Activated B cell treated with CpG ODN at 0.5 μM for 24 hours (primary cell): ENCODE results near the gene GALNT1. TPM values are rescaled to one million over a fixed set of nuclear protein-coding genes. Genes with fewer than 3 reads are reported as not detected.

ENCODE experiments used
- ATAC-seq: fragments of 200-7000 bp; cut with Tn5 transposase; one replicate; pipeline ENCODE4 v1.10.0; 2021; ENCODE audit warnings: low read depth, mild to moderate bottlenecking, moderate library complexity
- CTCF ChIA-PET: fragments of 350-600 bp; sonication (Branson Sonifier 250); formaldehyde crosslinking; loops from one replicate; lab custom pipeline; 2021; ENCODE audit warnings: antibody characterized with exemption; lab: Charles Lee
- POLR2A ChIA-PET: fragments of 350-600 bp; sonication (Branson Sonifier 250); formaldehyde crosslinking; loops from one replicate; lab custom pipeline; 2021; ENCODE audit warnings: antibody characterized with exemption; lab: Charles Lee
- DNase-seq: peaks from one replicate; pipeline ENCODE4 v3.0.0; 2022
- H3K27ac Mint-ChIP-seq: one replicate; pipeline ENCODE4 v1.8.0; 2020; ENCODE audit warnings: mixed read lengths
- H3K27me3 Mint-ChIP-seq: one replicate; pipeline ENCODE4 v1.8.0; 2021; ENCODE audit warnings: mixed read lengths
- H3K36me3 Mint-ChIP-seq: one replicate; pipeline ENCODE4 v1.8.0; 2021; ENCODE audit warnings: low read depth, mixed read lengths
- H3K4me1 Mint-ChIP-seq: one replicate; pipeline ENCODE4 v1.8.0; 2021; ENCODE audit warnings: mixed read lengths
- H3K4me3 Mint-ChIP-seq: one replicate; pipeline ENCODE4 v1.8.0; 2020; ENCODE audit warnings: mild to moderate bottlenecking, mixed read lengths
- H3K9me3 Mint-ChIP-seq: one replicate; pipeline ENCODE4 v1.8.0; 2020; ENCODE audit warnings: mixed read lengths
- intact Hi-C: fragments of 100-400 bp; cut with micrococcal nuclease; formaldehyde crosslinking; loops from one replicate; pipeline ENCODE4 v1.15.1; 2024
- total RNA-seq: library from RNA; stranded (reverse); gene quantifications from 2 replicates; pipeline ENCODE4 v1.2.3, GENCODE V29; 2022
- TF ChIP-seq, protein P1 (sequence below): fragments of 200-600 bp; IDR thresholded peaks from one replicate; pipeline ENCODE4 v1.8.0; 2022; ENCODE audit warnings: antibody characterized with exemption, mild to moderate bottlenecking

GALNT1 gene
- total RNA-seq, 1 donor from 2014 or later = 67.5 TPM

DNA sequence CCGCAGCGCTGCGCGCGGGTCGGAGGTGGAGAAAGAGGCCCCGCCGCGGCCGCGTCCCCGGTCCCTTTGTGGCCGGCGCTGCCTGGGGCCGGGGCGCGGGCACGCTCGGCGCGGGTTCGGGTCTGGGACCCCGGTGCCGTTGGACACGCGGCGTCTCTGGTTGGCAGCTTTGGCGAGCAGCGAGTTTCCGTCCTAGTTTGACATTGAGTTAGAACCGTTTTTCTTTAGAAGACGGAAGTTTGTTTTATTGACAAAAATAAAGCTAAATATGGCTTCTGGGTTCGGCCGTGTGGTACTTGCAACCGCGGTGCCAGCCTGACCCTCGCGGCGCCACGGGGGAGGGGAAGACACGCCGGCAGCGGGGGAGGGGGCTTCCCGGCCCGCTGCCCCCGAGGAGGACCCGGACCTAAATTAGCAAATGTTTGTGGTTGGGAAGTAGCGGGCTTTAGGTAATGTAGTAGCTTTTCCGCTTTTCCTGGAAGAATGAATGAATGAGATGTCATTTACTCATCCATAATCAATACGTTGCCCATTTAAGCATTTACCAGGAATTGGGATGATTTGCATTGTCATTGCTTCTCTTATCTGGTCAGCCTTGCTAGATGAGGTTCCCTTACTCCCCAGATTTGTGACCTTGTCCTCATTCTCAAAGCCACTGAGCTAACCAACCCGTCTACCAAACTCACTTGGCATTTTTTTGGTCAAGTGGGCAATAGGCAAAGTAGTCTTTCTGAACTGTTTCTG lies 530 bp downstream of the GALNT1 start:
- TF ChIP-seq, protein P1, sequence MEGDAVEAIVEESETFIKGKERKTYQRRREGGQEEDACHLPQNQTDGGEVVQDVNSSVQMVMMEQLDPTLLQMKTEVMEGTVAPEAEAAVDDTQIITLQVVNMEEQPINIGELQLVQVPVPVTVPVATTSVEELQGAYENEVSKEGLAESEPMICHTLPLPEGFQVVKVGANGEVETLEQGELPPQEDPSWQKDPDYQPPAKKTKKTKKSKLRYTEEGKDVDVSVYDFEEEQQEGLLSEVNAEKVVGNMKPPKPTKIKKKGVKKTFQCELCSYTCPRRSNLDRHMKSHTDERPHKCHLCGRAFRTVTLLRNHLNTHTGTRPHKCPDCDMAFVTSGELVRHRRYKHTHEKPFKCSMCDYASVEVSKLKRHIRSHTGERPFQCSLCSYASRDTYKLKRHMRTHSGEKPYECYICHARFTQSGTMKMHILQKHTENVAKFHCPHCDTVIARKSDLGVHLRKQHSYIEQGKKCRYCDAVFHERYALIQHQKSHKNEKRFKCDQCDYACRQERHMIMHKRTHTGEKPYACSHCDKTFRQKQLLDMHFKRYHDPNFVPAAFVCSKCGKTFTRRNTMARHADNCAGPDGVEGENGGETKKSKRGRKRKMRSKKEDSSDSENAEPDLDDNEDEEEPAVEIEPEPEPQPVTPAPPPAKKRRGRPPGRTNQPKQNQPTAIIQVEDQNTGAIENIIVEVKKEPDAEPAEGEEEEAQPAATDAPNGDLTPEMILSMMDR = no peak
- ChIA-PET CTCF (interaction anchor here (1.8 to 2.2 kb wide), 2 partner anchors 9 to 175 kb away, joined by 8 read pairs; no protein-coding TSS in a partner anchor), POLR2A (interaction anchor here (0.6 to 5.9 kb wide), 17 partner anchors 12 to 552 kb away, joined by 3 to 84 read pairs (median 4); partner anchors contain the start of genes ELP2, INO80C, RMP24 and SLC39A6)
- ATAC-seq (peak; percentile 5), DNase-seq (peak; percentile 41)
- intact Hi-C loops = loop anchor here (1.0 to 5.0 kb wide), 7 partner anchors 10 to 540 kb away; partner anchors contain the start of genes MAPRE2, RMP24, RPRD1A and ZNF397
- Mint-ChIP-seq H3K27me3 (no peaks in the 10 kb centered on the region), H3K27ac (peak overlapping the region; percentile 84), H3K4me1 (peaks cover 40% of the 10 kb centered on the region), H3K9me3 (peaks cover 2% of the 10 kb centered on the region), H3K36me3 (peaks cover 10% of the 10 kb centered on the region), H3K4me3 (peak overlapping the region; percentile 84)

DNA sequence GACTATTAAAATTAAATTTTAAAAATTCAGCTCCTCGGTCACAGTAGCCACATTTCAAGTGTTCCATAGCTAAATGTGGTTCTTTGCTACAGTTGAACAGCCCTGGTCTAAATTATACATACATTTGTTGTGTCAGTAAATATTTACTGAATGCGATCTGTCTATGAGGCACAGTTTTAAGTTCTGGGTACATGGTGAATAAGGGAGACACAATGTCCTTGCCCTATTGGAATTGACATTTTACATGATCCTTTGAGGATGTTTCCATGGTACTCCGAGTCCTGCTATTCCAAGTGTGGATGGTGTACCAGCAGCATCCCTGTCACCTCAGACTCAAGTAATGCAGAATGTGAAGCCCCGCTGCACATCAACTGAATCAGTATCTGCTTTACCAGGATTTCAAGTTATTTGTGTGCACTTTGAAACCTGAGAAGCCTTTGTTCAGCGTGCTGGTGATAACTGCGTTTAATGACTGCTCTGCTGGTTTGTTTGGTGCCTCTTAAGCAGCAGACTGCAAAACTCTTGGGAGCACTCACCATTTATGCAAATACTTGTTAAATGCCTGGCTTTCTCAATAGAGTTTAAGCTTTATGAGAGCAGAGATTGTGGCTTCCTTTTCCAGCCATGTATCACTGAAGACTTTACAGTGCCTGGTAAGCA lies 1.5 kb downstream of the GALNT1 start:
- ChIA-PET POLR2A (interaction anchor here (0.6 to 5.9 kb wide), 15 partner anchors 11 to 546 kb away, joined by 3 to 84 read pairs (median 5); partner anchors contain the start of genes ELP2, INO80C, RMP24 and SLC39A6), CTCF (interaction anchor here (1.8 to 2.2 kb wide), 2 partner anchors 8 to 176 kb away, joined by 8 read pairs; no protein-coding TSS in a partner anchor)
- peak overlapping the region; percentile 84 for H3K4me3 Mint-ChIP-seq
- peaks cover 2% of the 10 kb centered on the region for H3K9me3 Mint-ChIP-seq
- peaks cover 36% of the 10 kb centered on the region for H3K4me1 Mint-ChIP-seq
- peak overlapping the region; percentile 72 for H3K27ac Mint-ChIP-seq
- H3K36me3 Mint-ChIP-seq = peaks cover 13% of the 10 kb centered on the region
- no peaks in the 10 kb centered on the region for H3K27me3 Mint-ChIP-seq
- ATAC-seq (no peak), DNase-seq (no peak)
- intact Hi-C loops = loop anchor here (1.0 to 5.0 kb wide), 4 partner anchors 9 to 541 kb away; partner anchors contain the start of genes MAPRE2 and ZNF397
- TF ChIP-seq, protein P1 = no peak

DNA sequence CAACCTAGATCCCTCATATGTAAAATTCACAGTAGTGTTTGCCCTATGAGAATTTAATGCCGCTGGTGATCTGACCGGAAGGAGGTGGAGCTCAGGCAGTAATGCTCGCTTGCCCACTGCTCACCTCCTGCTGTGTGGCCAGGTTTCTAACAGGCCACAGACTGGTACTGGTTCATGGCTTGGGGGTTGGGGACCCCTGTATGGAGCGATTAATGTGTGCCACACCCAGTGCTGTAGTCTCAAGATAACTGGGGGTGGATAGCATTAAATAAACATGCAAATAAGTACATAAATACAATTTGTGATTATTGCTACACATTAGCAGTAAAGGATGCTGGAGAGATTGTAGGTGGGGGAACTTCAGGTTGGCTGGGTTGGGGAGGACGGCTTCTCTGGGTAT lies 3.2 kb downstream of the GALNT1 start:
- ChIA-PET POLR2A (interaction anchor here (5.9 kb wide), 1 partner anchor 10 kb away, joined by 84 read pairs; no protein-coding TSS in a partner anchor), CTCF (no interaction called here)
- ATAC-seq (no peak), DNase-seq (no peak)
- no peaks in the 10 kb centered on the region for H3K27me3 Mint-ChIP-seq
- TF ChIP-seq, protein P1 = no peak
- intact Hi-C loops = loop anchor here (5.0 kb wide), 3 partner anchors 342 to 543 kb away; partner anchors contain the start of genes ELP2, MAPRE2, SLC39A6 and ZNF397
- H3K4me1 Mint-ChIP-seq = peaks cover 51% of the 10 kb centered on the region
- no peak overlapping the region for H3K4me3 Mint-ChIP-seq
- H3K27ac Mint-ChIP-seq = no peak overlapping the region
- H3K36me3 Mint-ChIP-seq = peaks cover 14% of the 10 kb centered on the region
- H3K9me3 Mint-ChIP-seq = peaks cover 6% of the 10 kb centered on the region

DNA sequence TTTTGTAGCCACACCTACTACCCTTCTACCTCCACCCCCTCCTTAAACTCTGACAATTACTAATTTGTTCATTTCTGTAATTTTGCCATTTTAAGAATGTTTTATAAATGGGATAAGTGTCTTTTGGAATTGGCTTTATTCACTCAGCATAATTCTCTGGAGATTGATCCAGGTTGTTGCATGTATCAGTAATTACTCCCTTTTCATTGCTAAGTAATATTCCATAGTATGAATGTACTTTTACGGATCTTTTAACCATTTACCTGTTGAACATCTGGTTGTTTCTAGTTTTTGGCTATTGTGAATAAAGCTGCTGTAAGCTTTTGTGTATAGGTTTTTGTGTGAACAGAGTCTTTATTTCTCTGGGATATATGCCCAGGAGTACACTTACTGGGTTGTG lies 4.1 kb downstream of the GALNT1 start:
- Mint-ChIP-seq H3K27me3 (no peaks in the 10 kb centered on the region), H3K36me3 (peaks cover 14% of the 10 kb centered on the region), H3K4me1 (peaks cover 52% of the 10 kb centered on the region), H3K27ac (no peak overlapping the region), H3K4me3 (no peak overlapping the region), H3K9me3 (peaks cover 6% of the 10 kb centered on the region)
- intact Hi-C loops = loop anchor here (5.0 kb wide), 1 partner anchor 542 kb away; the partner anchor contains the start of genes ELP2 and SLC39A6
- ATAC-seq = no peak
- no peak for DNase-seq
- POLR2A ChIA-PET = interaction anchor here (1.2 kb wide), 1 partner anchor 60 kb away, joined by 3 read pairs; no protein-coding TSS in a partner anchor
- CTCF ChIA-PET = no interaction called here
- TF ChIP-seq, protein P1 = no peak
